Liver (tissue), 3 donors: ENCODE results near the gene ACACA.

ENCODE experiments used
- CTCF ChIP-seq: fragments of 150-350 bp; IDR thresholded peaks from 2 replicates; pipeline ENCODE4 v1.5.1; 2017; ENCODE audit warnings: improper control_type of control experiment, low read depth, low read length; ENCODE audit not compliant: missing input control
- EGR1 ChIP-seq, 2 donors: IDR thresholded peaks; 2 replicates each; pipeline ENCODE4 v1.6.1; 2016 to 2018; ENCODE audit warnings: antibody characterized with exemption in 2 of 2, low read depth in 2 of 2
- GABPA ChIP-seq, 2 donors: IDR thresholded peaks in 1 of 2; conservative IDR thresholded peaks in 1 of 2; 2 replicates each; pipeline ENCODE4 v1.6.1; 2016; ENCODE audit warnings: antibody characterized with exemption in 2 of 2, mild to moderate bottlenecking in 1 of 2, moderate library complexity in 1 of 2
- HNF4G ChIP-seq: IDR thresholded peaks from 2 replicates; pipeline ENCODE4 v1.6.1; 2016; ENCODE audit warnings: antibody characterized with exemption
- JUND ChIP-seq, 2 donors: IDR thresholded peaks; 2 replicates each; pipeline ENCODE4 v1.6.1; 2016; ENCODE audit warnings: antibody characterized with exemption in 2 of 2
- MAX ChIP-seq: IDR thresholded peaks from 2 replicates; pipeline ENCODE4 v1.6.1; 2016; ENCODE audit warnings: antibody characterized with exemption
- RAD21 ChIP-seq, 2 donors: IDR thresholded peaks; 2 replicates each; pipeline ENCODE4 v1.6.1; 2016; ENCODE audit warnings: antibody characterized with exemption in 2 of 2, mild to moderate bottlenecking in 2 of 2
- REST ChIP-seq: IDR thresholded peaks from 2 replicates; pipeline ENCODE4 v1.6.1; 2016; ENCODE audit warnings: antibody characterized with exemption, mild to moderate bottlenecking
- RXRA ChIP-seq, 2 donors: IDR thresholded peaks; 2 replicates each; pipeline ENCODE4 v1.6.1; 2017 to 2018; ENCODE audit warnings: antibody characterized with exemption in 2 of 2, mild to moderate bottlenecking in 1 of 2
- SP1 ChIP-seq: IDR thresholded peaks from 2 replicates; pipeline ENCODE4 v1.6.1; 2018; ENCODE audit warnings: antibody characterized with exemption, mild to moderate bottlenecking
- TAF1 ChIP-seq: conservative IDR thresholded peaks from 2 replicates; pipeline ENCODE4 v1.6.1; 2016; ENCODE audit warnings: antibody characterized with exemption, mild to moderate bottlenecking
- YY1 ChIP-seq: IDR thresholded peaks from 2 replicates; pipeline ENCODE4 v1.6.1; 2016; ENCODE audit warnings: antibody characterized with exemption, mild to moderate bottlenecking
- ZBTB33 ChIP-seq: IDR thresholded peaks from 2 replicates; pipeline ENCODE4 v1.6.1; 2016; ENCODE audit warnings: antibody characterized with exemption
- donor health status: healthy.
- donor health status: healthy.

- no peak for TF ChIP-seq EGR1 (IDR thresholded peaks at IDR 0.05; ENCODE audit: low read depth in 2 of 2)
- TF ChIP-seq MAX = no peak
- TF ChIP-seq CTCF = no peak
- no peak for TF ChIP-seq TAF1
- TF ChIP-seq JUND (IDR thresholded peaks at IDR 0.05) = no peak
- TF ChIP-seq RAD21 (IDR thresholded peaks at IDR 0.05) = no peak
- TF ChIP-seq HNF4G = no peak
- TF ChIP-seq GABPA (IDR thresholded peaks at IDR 0.05 in 1 of 2, conservative IDR thresholded peaks at IDR 0.05 in 1 of 2) = no peak
- no peak for TF ChIP-seq RXRA (IDR thresholded peaks at IDR 0.05)
- no peak for TF ChIP-seq REST
- TF ChIP-seq ZBTB33 = no peak
- TF ChIP-seq SP1 = no peak
- no peak for TF ChIP-seq YY1
Measured at GRCh38 chr17:37225465-37225864, 181.2 kb downstream of the ACACA start.
